Tibial nerve (tissue), 4 donors: ENCODE results near the gene NME7. TPM values are rescaled to one million over a fixed set of nuclear protein-coding genes. Genes with fewer than 3 reads are reported as not detected.

Experiments used
- DNase-seq, 2 donors: peaks; one replicate each; pipeline ENCODE4 v3.0.0-alpha.2; 2019; ENCODE audit warnings: low spot score in 2 of 2
- H3K27ac ChIP-seq, 4 donors: fragments of 200-600 bp; sonication (generic) in 3 of 4; one replicate each; pipeline ENCODE4 v1.5.1; 2017 to 2019; ENCODE audit warnings: mild to moderate bottlenecking in 1 of 4
- H3K27me3 ChIP-seq, 2 donors: fragments of 200-600 bp; sonication (generic) in 1 of 2; one replicate each; pipeline versions ENCODE4 v1.5.1 to v1.6.0; 2017 to 2019
- H3K36me3 ChIP-seq, 3 donors: fragments of 200-600 bp; sonication (generic); one replicate each; pipeline ENCODE4 v1.5.1; 2018 to 2019
- H3K4me1 ChIP-seq, 4 donors: fragments of 200-600 bp; sonication (generic) in 3 of 4; one replicate each; pipeline ENCODE4 v1.5.1; 2017 to 2019
- H3K4me3 ChIP-seq, 4 donors: fragments of 200-600 bp; sonication (generic) in 3 of 4; one replicate each; pipeline ENCODE4 v1.5.1; 2017 to 2019; ENCODE audit warnings: mild to moderate bottlenecking in 1 of 4, moderate library complexity in 1 of 4
- H3K9me3 ChIP-seq, 4 donors: fragments of 200-600 bp; sonication (generic) in 3 of 4; one replicate each; pipeline ENCODE4 v1.5.1; 2017 to 2019
- EP300 ChIP-seq, 2 donors: sonication (generic); formaldehyde crosslinking; IDR thresholded peaks; one replicate each; pipeline ENCODE4 v1.6.1; 2017; ENCODE audit warnings: antibody characterized with exemption in 2 of 2, mild to moderate bottlenecking in 1 of 2
- POLR2A ChIP-seq, 2 donors: fragments of 450-650 bp; IDR thresholded peaks; one replicate each; pipeline ENCODE4 v1.6.1; 2017; ENCODE audit warnings: antibody characterized with exemption in 2 of 2, mild to moderate bottlenecking in 2 of 2, moderate library complexity in 2 of 2
- WGBS, 2 donors: methylation state at CpG; one replicate each; pipeline ENCODE4 v1.1.5; 2018; 5-methylcytosine and 5-hydroxymethylcytosine counted together
- total RNA-seq, 4 donors: library from RNA; depleted of rRNA; stranded (reverse); fragments of >200 nt; gene quantifications; one replicate each; pipeline ENCODE4 v1.1.0, GENCODE V29; 2016
- TF ChIP-seq, protein P1 (sequence below), 5 experiments: fragments of 200-600 bp in 3 of 5; fragments of 450-650 bp in 2 of 5; sonication (generic) in 3 of 5; IDR thresholded peaks; one replicate each; pipeline ENCODE4 v1.5.1; 2016 to 2019; ENCODE audit warnings: antibody characterized with exemption in 5 of 5, mild to moderate bottlenecking in 3 of 5, moderate library complexity in 2 of 5

NME7 gene
- total RNA-seq, 4 donors from 2014 or later, result 8.2 to 26.2 (median 17.5) TPM

DNA sequence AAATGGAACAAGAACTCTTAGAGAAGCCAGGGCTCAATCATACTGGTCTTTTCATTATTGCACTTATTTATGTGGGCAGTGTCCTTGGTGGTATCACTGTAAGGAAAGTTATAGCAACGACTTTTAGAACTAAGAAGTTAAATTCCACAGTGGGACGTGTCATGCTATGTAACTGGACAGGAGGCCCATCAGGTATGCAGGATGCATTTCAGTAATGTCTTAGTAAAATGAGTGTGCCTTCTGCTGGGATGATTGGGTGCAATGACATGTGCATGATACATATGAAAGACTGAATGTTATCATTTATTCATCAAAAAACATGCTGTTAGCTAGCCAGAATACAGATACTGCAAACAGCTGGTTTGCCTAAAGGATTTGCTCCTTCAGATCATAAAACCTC is 268.0 kb downstream of the NME7 start:
- Histone ChIP-seq H3K36me3 (no peaks in the 10 kb centered on the region), H3K4me1 (peaks cover 0 to 18% (median 6%) of the 10 kb centered on the region in 4 donors), H3K9me3 (no peaks in the 10 kb centered on the region), H3K4me3 (no peak overlapping the region), H3K27me3 (no peaks in the 10 kb centered on the region), H3K27ac (no peak overlapping the region)
- TF ChIP-seq, protein P1, sequence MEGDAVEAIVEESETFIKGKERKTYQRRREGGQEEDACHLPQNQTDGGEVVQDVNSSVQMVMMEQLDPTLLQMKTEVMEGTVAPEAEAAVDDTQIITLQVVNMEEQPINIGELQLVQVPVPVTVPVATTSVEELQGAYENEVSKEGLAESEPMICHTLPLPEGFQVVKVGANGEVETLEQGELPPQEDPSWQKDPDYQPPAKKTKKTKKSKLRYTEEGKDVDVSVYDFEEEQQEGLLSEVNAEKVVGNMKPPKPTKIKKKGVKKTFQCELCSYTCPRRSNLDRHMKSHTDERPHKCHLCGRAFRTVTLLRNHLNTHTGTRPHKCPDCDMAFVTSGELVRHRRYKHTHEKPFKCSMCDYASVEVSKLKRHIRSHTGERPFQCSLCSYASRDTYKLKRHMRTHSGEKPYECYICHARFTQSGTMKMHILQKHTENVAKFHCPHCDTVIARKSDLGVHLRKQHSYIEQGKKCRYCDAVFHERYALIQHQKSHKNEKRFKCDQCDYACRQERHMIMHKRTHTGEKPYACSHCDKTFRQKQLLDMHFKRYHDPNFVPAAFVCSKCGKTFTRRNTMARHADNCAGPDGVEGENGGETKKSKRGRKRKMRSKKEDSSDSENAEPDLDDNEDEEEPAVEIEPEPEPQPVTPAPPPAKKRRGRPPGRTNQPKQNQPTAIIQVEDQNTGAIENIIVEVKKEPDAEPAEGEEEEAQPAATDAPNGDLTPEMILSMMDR (IDR thresholded peaks at IDR 0.05), result no peak
- TF ChIP-seq EP300 (IDR thresholded peaks at IDR 0.05) (no peak), POLR2A (IDR thresholded peaks at IDR 0.05) (no peak)
- DNase-seq, result no peak
- 79 to 81% methylated on average over 2 of the region's 2 CpGs for WGBS, 2 donors

DNA sequence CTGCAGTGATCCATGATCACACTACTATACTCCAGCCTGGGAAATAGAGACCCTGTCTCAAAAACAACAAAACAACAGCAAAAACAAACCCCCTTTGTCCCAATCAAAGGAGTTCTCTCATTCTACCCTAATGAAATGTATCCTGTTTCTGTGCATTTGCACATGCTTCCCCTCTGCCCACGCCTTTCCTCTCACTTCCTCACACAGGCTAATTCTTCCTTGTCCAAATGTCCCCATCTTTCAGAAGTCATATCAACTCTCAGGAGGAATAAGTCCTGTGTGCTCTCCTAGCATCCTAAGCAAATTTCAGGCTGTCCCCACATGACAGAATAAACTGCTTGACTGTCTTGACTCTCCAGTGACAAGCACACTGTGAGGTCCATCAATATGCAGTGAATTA is 269.2 kb downstream of the NME7 start:
- TF ChIP-seq, protein P1 (IDR thresholded peaks at IDR 0.05), result no peak
- no peak for TF ChIP-seq POLR2A (IDR thresholded peaks at IDR 0.05)
- TF ChIP-seq EP300 (IDR thresholded peaks at IDR 0.05), result no peak
- 54 to 77% methylated on average over 1 of the region's 1 CpG for WGBS, 2 donors
- H3K36me3 ChIP-seq, result no peaks in the 10 kb centered on the region
- no peaks in the 10 kb centered on the region for H3K9me3 ChIP-seq
- H3K4me3 ChIP-seq, result no peak overlapping the region
- H3K27me3 ChIP-seq, result no peaks in the 10 kb centered on the region
- DNase-seq, result no peak
- peaks cover 0 to 13% (median 3%) of the 10 kb centered on the region in 4 donors for H3K4me1 ChIP-seq
- no peak overlapping the region for H3K27ac ChIP-seq

DNA sequence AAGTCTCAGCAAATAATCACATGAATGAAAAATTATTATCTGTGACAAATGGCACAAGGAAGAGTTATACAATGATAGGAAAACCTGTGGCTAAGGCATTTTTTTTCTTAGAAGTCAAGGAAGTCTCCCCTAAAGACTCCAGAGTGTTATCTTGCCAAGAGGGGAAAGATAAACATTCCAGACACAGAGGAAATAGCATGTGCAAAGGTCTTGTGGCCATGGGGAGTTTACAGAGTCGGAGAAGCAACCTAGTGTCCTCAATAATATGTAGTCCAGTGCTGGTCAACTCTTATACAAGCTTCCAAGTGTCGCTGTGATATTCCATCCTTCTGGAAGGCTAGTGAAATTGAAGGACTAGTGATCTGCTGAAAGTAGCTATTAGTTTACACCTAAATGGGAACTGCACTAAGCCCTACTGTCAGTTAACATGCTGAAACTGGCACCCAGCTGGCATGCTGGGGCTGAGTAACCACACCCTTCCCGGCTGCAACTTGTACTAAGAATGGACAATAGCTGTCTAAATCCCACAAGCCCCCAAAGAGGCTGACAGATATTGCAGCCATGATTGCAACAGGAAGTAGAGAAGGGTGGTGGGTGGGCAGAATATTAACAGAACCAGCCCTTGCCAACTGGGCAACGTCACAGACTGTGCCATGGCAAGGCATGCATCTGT is 272.6 kb downstream of the NME7 start:
- Histone ChIP-seq H3K27me3 (no peaks in the 10 kb centered on the region), H3K27ac (no peak overlapping the region), H3K4me3 (no peak overlapping the region), H3K4me1 (peaks cover 0 to 9% (median 0%) of the 10 kb centered on the region in 4 donors), H3K9me3 (no peaks in the 10 kb centered on the region), H3K36me3 (no peaks in the 10 kb centered on the region)
- WGBS, 2 donors, result 60 to 63% methylated on average over 4 of the region's 4 CpGs
- DNase-seq, result no peak
- TF ChIP-seq EP300 (IDR thresholded peaks at IDR 0.05) (no peak), POLR2A (IDR thresholded peaks at IDR 0.05) (no peak)
- TF ChIP-seq, protein P1 (IDR thresholded peaks at IDR 0.05), result no peak

DNA sequence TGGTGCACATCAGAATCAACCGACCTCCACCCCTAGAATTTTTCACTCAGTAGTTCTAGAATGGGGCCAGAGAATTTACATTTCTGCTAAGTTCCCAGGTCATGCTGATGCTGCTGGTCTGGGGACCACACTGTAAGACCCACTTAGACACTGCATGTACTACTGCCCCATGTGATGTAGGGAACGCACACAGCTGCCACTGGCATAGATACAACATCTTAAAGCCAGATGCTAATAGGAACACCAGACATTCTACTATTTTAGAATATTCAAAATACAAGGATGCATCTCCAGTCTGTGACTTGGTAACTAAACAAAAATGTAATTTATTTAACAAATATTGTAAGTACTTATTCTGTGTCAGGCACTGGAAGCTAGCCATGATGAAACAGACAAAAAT is 275.2 kb downstream of the NME7 start:
- H3K27ac ChIP-seq, result no peak overlapping the region
- H3K4me1 ChIP-seq, result peaks cover 0 to 12% (median 0%) of the 10 kb centered on the region in 4 donors
- H3K27me3 ChIP-seq, result no peaks in the 10 kb centered on the region
- H3K36me3 ChIP-seq, result no peaks in the 10 kb centered on the region
- no peak for DNase-seq
- no peaks in the 10 kb centered on the region for H3K9me3 ChIP-seq
- no peak overlapping the region for H3K4me3 ChIP-seq
- 89 to 91% methylated on average over 2 of the region's 2 CpGs for WGBS, 2 donors
- TF ChIP-seq POLR2A (IDR thresholded peaks at IDR 0.05), result no peak
- TF ChIP-seq, protein P1 (IDR thresholded peaks at IDR 0.05), result no peak
- TF ChIP-seq EP300 (IDR thresholded peaks at IDR 0.05), result no peak

DNA sequence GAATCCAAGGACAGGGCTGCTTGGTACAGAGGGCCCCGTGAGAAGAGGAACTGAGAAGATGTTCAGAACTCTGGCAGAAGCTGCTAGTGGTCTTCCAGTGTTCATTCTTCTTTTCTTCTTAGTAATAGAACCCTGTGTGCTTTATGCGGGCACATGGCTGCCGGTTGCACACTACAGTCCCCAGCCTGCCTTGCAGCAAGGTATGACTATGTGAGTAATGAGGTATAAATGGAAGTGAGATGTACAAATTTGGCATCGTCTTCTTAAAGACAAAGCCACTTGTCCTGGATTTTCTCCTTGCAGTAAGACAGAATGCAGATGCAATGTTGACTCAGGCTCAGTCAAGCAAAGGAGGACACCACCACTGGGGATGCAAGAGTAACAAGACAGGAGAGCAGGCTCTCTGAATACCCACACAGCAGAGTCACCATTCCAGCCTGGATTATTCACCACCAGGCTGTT is 276.1 kb downstream of the NME7 start:
- no peaks in the 10 kb centered on the region for H3K27me3 ChIP-seq
- no peak for TF ChIP-seq POLR2A (IDR thresholded peaks at IDR 0.05)
- peaks cover 0 to 12% (median 0%) of the 10 kb centered on the region in 4 donors for H3K4me1 ChIP-seq
- no peak for DNase-seq
- H3K9me3 ChIP-seq, result no peaks in the 10 kb centered on the region
- H3K4me3 ChIP-seq, result no peak overlapping the region
- H3K36me3 ChIP-seq, result no peaks in the 10 kb centered on the region
- WGBS, 2 donors, result 92 to 95% methylated on average over 4 of the region's 4 CpGs
- H3K27ac ChIP-seq, result no peak overlapping the region
